Liver (tissue), 9 donors: ENCODE results near the gene EPB42. TPM values are rescaled to one million over a fixed set of nuclear protein-coding genes. Genes with fewer than 3 reads are reported as not detected.
"Not testable (repeated sequence)": the region's sequence is repeated elsewhere in the genome, so short reads cannot be mapped to it uniquely, and the experiment has no call there.

Experiments
- DNase-seq: peaks from one replicate; pipeline ENCODE4 v3.0.0-alpha.2; 2017; ENCODE audit warnings: low spot score
- H3K27ac ChIP-seq, 2 donors: one replicate each; pipeline ENCODE4 v1.7.0; 2013; ENCODE audit warnings: inconsistent platforms in 2 of 2, low read length in 2 of 2, control low read depth in 1 of 2, low read depth in 1 of 2, mild to moderate bottlenecking in 1 of 2
- H3K27me3 ChIP-seq, 4 donors: one replicate each; pipeline versions ENCODE4 v1.6.1 to v1.7.0; 2013; ENCODE audit warnings: low read length in 3 of 4, inconsistent platforms in 1 of 4, mild to moderate bottlenecking in 1 of 4, moderate library complexity in 1 of 4; ENCODE audit not compliant: control insufficient read depth in 4 of 4, insufficient read depth in 4 of 4
- H3K36me3 ChIP-seq, 4 donors: one replicate each; pipeline versions ENCODE4 v1.6.1 to v1.7.0; 2013; ENCODE audit warnings: low read length in 3 of 4, mild to moderate bottlenecking in 3 of 4, low read depth in 1 of 4, moderate library complexity in 1 of 4; ENCODE audit not compliant: control insufficient read depth in 4 of 4, insufficient read depth in 3 of 4
- H3K4me1 ChIP-seq, 4 donors: one replicate each; pipeline versions ENCODE4 v1.6.1 to v1.7.0; 2013; ENCODE audit warnings: low read length in 3 of 4, mild to moderate bottlenecking in 3 of 4, moderate library complexity in 1 of 4; ENCODE audit not compliant: control insufficient read depth in 4 of 4, insufficient read depth in 4 of 4
- H3K4me3 ChIP-seq, 3 donors: one replicate each; pipeline versions ENCODE4 v1.6.1 to v1.7.0; 2013; ENCODE audit warnings: low read length in 3 of 3, control low read depth in 1 of 3, low read depth in 1 of 3, mild to moderate bottlenecking in 1 of 3
- H3K9ac ChIP-seq, 2 donors: one replicate each; pipeline ENCODE4 v1.7.0; 2013; ENCODE audit warnings: low read length in 2 of 2, mild to moderate bottlenecking in 2 of 2, moderate library complexity in 2 of 2, control low read depth in 1 of 2, low read depth in 1 of 2
- H3K9me3 ChIP-seq, 4 donors: one replicate each; pipeline versions ENCODE4 v1.6.1 to v1.7.0; 2013; ENCODE audit warnings: low read length in 3 of 4; ENCODE audit not compliant: control insufficient read depth in 4 of 4
- ATF3 ChIP-seq: IDR thresholded peaks from 2 replicates; pipeline ENCODE4 v1.6.1; 2016; ENCODE audit warnings: antibody characterized with exemption
- CTCF ChIP-seq: fragments of 150-350 bp; IDR thresholded peaks from 2 replicates; pipeline ENCODE4 v1.5.1; 2017; ENCODE audit warnings: improper control_type of control experiment, low read depth, low read length; ENCODE audit not compliant: missing input control
- FOXA1 ChIP-seq: IDR thresholded peaks from 2 replicates; pipeline ENCODE4 v1.6.1; 2016; ENCODE audit warnings: antibody characterized with exemption
- FOXA2 ChIP-seq: IDR thresholded peaks from 2 replicates; pipeline ENCODE4 v1.6.1; 2016; ENCODE audit warnings: antibody characterized with exemption
- GABPA ChIP-seq, 2 donors: IDR thresholded peaks in 1 of 2; conservative IDR thresholded peaks in 1 of 2; 2 replicates each; pipeline ENCODE4 v1.6.1; 2016; ENCODE audit warnings: antibody characterized with exemption in 2 of 2, mild to moderate bottlenecking in 1 of 2, moderate library complexity in 1 of 2
- HNF4G ChIP-seq: IDR thresholded peaks from 2 replicates; pipeline ENCODE4 v1.6.1; 2016; ENCODE audit warnings: antibody characterized with exemption
- JUND ChIP-seq, 2 donors: IDR thresholded peaks; 2 replicates each; pipeline ENCODE4 v1.6.1; 2016; ENCODE audit warnings: antibody characterized with exemption in 2 of 2
- MAX ChIP-seq: IDR thresholded peaks from 2 replicates; pipeline ENCODE4 v1.6.1; 2016; ENCODE audit warnings: antibody characterized with exemption
- NR2F2 ChIP-seq: IDR thresholded peaks from 2 replicates; pipeline ENCODE4 v1.6.1; 2016; ENCODE audit warnings: antibody characterized with exemption
- REST ChIP-seq: IDR thresholded peaks from 2 replicates; pipeline ENCODE4 v1.6.1; 2016; ENCODE audit warnings: antibody characterized with exemption, mild to moderate bottlenecking
- RXRA ChIP-seq, 2 donors: IDR thresholded peaks; 2 replicates each; pipeline ENCODE4 v1.6.1; 2017 to 2018; ENCODE audit warnings: antibody characterized with exemption in 2 of 2, mild to moderate bottlenecking in 1 of 2
- SP1 ChIP-seq: IDR thresholded peaks from 2 replicates; pipeline ENCODE4 v1.6.1; 2018; ENCODE audit warnings: antibody characterized with exemption, mild to moderate bottlenecking
- TAF1 ChIP-seq: conservative IDR thresholded peaks from 2 replicates; pipeline ENCODE4 v1.6.1; 2016; ENCODE audit warnings: antibody characterized with exemption, mild to moderate bottlenecking
- YY1 ChIP-seq: IDR thresholded peaks from 2 replicates; pipeline ENCODE4 v1.6.1; 2016; ENCODE audit warnings: antibody characterized with exemption, mild to moderate bottlenecking
- ZBTB33 ChIP-seq: IDR thresholded peaks from 2 replicates; pipeline ENCODE4 v1.6.1; 2016; ENCODE audit warnings: antibody characterized with exemption
- WGBS: extraction: QIAGEN DNeasy Blood & Tissue Kit; methylation state at CpG from one replicate; pipeline ENCODE4 v1.1.7; 2013; 5-methylcytosine and 5-hydroxymethylcytosine counted together
- polyA plus RNA-seq, 2 donors: library from polyadenylated mRNA; stranded (reverse) in 1 of 2; unstranded in 1 of 2; fragments of 200-250 nt in 1 of 2; fragments of >200 nt in 1 of 2; fragmentation: Nextera tagmentation in 1 of 2; extraction: Ambion mirVana in 1 of 2; gene quantifications; one replicate each; pipeline versions ENCODE4 v1.2.1 to v1.2.3, GENCODE V29; 2013 to 2015
- total RNA-seq, 2 donors: library from RNA; depleted of rRNA; stranded (reverse); fragments of >200 nt; gene quantifications; one replicate each; pipeline ENCODE4 v1.2.3, GENCODE V29; 2014
- donor health status: healthy.
- donor health status: healthy.
- donor health status: healthy.
- donor health status: healthy.
- donor health status: healthy.

The EPB42 gene
- total and polyA plus RNA-seq, 4 donors: 0.02 to 247 TPM; not detected in 2

- no peak overlapping the region for H3K27ac ChIP-seq
- H3K4me1 ChIP-seq: no peaks in the 10 kb centered on the region
- WGBS: 98% methylated on average over 3 of the region's 3 CpGs
- H3K4me3 ChIP-seq: no peak overlapping the region
- H3K36me3 ChIP-seq: peaks cover 4 to 26% (median 18%) of the 10 kb centered on the region in 4 donors
- no peaks in the 10 kb centered on the region for H3K9me3 ChIP-seq
- DNase-seq: no peak
- H3K9ac ChIP-seq: no peak overlapping the region
- H3K27me3 ChIP-seq: no peaks in the 10 kb centered on the region
- no peak for TF ChIP-seq NR2F2
- no peak for TF ChIP-seq FOXA2
- no peak for TF ChIP-seq RXRA (IDR thresholded peaks at IDR 0.05)
- TF ChIP-seq TAF1: no peak
- no peak for TF ChIP-seq FOXA1
- no peak for TF ChIP-seq HNF4G
- no peak for TF ChIP-seq REST
- no peak for TF ChIP-seq CTCF
- TF ChIP-seq JUND (IDR thresholded peaks at IDR 0.05): no peak
- no peak for TF ChIP-seq ATF3
- TF ChIP-seq YY1: no peak
- TF ChIP-seq SP1: no peak
- no peak for TF ChIP-seq ZBTB33
- TF ChIP-seq MAX: no peak
- TF ChIP-seq GABPA (IDR thresholded peaks at IDR 0.05 in 1 of 2, conservative IDR thresholded peaks at IDR 0.05 in 1 of 2): no peak
Observed at GRCh38 chr15:43198992-43199391, 21.8 kb downstream of the EPB42 start.

GRCh38 chr15:43198556-43198955, 22.3 kb downstream of the EPB42 start:
- over 99% methylated on average over 4 of the region's 4 CpGs for WGBS
- not testable (repeated sequence) for H3K4me3 ChIP-seq, H3K4me1 ChIP-seq, H3K9me3 ChIP-seq, H3K27ac ChIP-seq, H3K9ac ChIP-seq, DNase-seq, H3K27me3 ChIP-seq
- H3K36me3 ChIP-seq: peaks cover 4 to 29% (median 19%) of the 10 kb centered on the region in 4 donors

- not testable (repeated sequence) for H3K27ac ChIP-seq, H3K9ac ChIP-seq, H3K27me3 ChIP-seq, DNase-seq, H3K4me1 ChIP-seq, H3K9me3 ChIP-seq, H3K4me3 ChIP-seq
- H3K36me3 ChIP-seq: peaks cover 7 to 35% (median 26%) of the 10 kb centered on the region in 4 donors
- WGBS: 93% methylated on average over 3 of the region's 3 CpGs
Observed at GRCh38 chr15:43197773-43198172, 23.0 kb downstream of the EPB42 start.
